Islet precursor cell (in vitro differentiated cells): ENCODE results near the gene NEK6.
A peak's percentile ranks its signal among the peaks of the same experiment; 100 is the strongest.

Experiments
- DNase-seq: peaks from one replicate; pipeline ENCODE4 v3.0.0-alpha.2; 2018

Gene NEK6

DNA sequence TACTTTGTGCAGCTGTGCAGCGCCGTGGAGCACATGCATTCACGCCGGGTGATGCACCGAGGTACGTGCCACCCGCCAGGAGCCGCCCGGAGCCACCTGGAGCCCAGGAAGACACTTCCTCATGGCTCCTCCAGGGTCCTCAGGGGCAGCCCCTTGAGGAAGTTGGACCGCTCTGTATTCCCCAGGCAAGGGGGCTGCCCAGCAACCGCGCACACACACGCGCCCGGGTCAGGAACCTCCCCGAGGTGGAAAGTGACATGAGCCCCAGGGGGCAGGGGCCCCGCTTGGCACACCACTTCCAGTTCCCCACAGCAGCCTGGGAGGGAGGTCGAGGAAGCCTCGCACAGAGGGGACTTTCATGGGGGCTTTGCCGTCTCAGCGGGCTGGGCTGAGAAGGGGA is 68.6 kb downstream of the NEK6 start:
- no peak for DNase-seq

DNA sequence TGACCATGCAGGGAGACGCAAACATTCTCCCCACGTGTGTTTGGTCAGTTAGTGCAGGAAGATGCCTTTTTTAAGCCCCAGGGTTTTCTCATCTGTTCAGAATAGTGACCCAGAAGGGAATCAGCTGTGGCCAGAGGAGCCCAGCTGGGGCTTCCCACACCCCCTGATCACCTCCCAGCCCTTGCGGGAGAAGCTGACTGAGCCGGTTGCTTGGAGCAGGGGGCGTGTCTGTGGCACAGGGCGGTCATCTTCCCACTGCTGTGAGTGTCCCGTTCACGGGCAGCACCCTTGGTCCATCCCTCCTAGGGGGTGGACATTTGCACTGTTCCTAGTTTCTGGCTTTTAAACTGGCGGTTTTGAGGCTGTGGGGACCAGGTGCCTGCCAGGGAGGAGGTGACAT is 69.7 kb downstream of the NEK6 start:
- no peak for DNase-seq

DNA sequence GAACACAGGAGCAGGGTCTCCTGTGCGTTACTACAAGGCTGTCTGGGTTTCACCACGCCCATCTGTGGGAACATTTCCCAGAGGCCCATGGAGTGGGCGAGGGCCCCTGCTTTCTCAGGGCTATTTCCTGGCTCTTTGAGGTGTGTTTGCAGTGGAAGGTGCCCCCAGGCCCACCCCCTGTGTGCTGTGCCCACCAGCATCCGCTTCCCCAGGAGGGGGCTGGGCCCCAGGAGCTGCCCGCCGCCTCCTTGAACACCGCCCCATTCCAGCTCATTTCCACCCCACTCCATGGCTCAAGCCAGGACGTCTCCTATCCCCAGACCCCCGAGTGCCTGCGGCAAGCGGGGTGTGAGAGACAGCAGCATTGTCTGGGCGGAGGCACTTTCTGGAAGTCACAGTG is 70.5 kb downstream of the NEK6 start:
- no peak for DNase-seq

DNA sequence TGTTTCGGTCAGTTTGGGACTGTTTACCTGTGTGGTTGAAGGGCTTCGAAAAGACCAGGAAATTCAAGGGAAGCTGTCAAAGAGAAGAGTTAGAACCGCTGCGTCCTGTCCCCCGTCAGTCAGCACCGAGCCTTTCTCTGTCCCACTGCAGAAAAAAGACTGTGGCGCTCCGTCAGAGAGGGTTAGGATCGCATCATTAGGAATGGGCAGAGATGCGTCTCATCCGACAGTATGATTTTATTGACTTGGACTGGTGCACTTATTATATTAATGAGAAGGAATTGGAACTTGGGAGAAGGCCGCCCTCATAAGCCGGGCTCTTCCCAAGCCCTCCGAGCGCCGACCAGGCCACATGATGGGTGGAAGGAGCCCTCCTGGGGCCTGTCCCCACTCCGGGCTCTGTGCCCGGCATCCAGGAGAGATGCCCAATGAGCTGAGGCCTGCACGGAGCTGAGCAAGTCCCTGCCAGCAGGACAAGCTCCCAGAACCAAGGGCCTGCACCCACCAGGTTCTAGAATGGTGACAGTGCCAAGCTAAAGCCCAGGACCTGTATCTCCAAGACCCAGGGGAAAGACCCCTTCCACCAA is 71.5 kb downstream of the NEK6 start:
- DNase-seq = no peak

DNA sequence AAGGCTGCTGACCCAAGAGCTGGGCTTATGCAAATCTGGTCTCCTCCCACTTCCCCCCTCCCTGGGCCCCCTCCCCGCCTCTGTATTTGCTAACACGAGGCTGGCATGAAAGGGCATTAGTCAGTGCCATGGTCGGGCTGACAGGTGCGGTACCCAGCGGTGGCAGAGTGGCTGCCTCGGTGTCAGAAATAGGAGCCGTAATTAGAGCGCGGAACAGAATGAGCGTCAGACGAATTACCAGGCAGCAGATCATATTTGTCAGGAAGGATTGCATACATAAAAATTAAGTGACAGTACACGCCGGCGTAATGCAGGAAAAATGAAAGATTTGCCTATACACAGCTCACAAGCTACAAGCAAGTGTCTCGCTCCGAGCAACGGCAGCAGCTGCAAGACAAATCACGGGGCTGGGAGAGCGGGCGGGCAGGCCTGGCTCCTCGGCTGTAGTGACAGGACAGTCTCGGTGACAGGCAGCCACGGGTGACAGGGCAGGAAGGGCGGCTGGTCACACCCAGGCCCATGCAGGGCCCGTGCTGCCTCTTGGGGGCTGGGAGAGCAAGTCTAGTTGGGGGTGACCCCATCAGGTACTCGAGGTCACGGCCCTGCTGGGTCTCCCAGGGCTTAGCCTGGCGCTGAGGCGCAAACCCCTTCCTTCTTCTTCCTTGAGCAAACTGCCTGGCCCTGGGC is 72.4 kb downstream of the NEK6 start:
- no peak for DNase-seq

DNA sequence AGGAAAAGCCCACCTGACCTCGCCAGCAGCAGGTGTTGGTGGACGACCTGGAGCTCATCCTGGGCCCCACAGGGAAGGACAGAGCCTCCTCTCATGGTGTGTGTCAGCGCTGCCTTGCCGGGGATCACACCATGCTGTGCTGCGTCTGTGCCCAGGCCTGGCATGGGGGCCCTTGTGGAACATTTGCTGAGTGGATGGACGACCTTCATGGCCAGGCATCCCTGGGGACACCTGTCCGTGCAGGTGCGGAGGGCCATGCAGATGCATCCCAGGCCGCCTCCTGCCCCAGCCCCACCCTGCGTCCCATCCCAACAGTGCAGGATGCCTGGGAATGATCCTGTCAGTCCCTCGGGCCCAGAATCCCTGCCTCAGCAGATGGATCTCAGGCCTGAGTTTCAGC is 73.8 kb downstream of the NEK6 start:
- DNase-seq = no peak

DNA sequence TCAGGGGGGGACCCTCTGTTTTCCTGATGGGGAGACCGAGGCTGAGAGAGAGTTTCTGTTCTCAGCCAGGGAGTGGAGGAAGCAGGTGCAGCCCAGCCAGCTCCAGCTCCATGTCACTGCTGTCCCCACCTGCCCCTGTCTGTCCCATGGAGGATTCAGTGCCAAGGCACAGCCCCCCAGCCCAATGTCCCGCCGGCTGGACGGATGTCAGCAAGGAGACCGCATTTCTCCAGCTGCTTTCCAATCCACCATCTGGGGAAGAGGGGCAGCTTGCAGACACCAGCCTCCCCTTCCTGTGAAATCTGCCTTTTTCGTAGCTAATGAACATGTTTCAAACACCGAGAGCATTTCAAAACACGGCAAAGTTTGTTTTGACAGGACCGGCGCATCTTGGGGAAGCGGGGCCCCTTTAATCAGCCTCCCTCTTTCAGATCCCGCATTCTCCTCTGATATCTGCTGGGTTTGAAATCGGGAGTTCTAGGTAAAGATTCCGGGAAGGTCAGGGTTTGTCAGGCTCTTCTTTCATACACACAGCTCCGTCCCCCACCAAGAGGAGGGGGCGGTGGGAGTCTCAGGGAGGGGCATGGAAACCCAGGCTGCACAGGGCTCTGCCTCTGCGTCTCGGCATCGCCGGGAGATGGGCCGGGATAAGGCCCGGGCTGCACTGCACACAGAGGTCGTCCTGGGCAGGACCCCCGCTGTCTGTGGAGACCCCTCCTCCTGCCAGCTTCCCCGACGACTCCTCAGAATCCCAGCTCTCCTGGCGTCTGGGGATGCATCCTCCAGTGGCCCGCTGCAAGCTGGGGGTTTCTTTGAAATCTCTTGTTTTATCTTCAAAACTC is 74.8 kb downstream of the NEK6 start:
- no peak for DNase-seq

DNA sequence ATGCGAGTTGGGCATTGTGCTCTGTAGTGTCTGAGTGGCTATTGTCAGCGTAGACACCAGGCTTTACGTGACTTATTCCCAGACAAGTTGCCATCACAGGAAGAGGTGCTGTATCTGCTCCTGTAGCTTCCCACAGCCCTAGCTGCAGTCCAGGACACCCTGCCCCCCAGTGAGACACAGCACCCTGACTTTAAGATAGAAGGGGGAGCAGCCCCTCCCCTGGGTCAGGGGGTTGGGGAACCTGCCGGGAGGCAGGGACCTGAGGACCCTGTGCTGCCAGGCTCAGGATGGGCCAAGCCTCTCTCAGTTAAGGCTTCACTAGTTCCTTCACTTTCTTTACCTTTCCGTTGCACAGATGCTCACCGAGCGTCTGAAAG is 75.4 kb downstream of the NEK6 start:
- DNase-seq = no peak

DNA sequence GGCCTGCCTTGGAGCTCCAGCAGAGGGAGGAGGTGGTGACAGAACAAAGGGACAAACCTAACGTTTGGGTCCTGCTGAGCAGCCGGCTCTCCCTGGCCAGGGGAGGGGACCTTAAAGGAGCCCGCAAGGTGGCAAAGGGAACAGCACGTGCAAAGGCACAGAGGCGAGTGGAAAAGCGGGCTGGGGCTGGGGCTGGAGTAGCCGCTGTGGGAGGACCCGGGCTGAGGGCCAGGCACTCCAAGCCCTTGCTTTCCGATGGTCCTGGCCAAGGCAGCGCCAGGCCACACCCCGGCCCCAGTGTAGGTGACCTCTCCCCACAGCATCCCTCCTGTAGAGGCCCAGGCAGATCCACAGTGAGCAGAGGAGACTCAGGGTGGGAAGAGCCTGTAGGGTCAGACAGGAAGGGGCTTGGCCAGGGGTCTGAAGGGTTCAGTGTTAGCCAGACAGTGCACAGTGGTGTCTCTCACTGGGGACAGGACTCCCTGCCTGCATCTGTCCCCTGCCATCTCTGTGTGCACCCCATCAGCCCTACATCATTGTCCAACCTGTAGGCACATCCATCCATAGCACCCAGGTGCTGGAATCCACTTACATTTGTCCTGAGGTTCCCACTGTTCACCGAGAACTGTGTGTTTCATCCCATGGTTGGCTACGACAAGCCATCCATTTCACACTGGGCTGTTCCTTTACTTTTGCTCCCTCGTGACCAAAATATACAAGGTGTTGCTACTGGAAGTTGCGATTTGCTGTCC is 77.0 kb downstream of the NEK6 start:
- no peak for DNase-seq

DNA sequence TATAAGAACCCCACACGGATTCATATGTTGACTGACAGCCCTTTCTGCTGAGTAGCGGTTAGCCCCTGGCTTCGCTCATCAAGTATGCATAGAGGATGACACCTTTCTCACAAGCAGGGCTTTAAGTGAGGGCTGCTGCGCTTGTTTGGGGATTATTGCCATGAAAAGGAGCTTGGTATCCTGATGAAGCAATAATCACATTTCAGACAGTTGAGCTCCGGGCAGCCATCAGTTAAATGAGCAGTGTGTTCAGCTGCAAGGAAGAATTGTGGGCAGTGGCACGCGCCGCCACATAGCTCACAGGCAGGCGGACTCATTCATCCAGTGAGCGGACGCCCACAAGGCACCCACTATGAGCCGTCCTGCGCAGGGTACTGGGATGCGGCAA is 77.6 kb downstream of the NEK6 start:
- no peak for DNase-seq

DNA sequence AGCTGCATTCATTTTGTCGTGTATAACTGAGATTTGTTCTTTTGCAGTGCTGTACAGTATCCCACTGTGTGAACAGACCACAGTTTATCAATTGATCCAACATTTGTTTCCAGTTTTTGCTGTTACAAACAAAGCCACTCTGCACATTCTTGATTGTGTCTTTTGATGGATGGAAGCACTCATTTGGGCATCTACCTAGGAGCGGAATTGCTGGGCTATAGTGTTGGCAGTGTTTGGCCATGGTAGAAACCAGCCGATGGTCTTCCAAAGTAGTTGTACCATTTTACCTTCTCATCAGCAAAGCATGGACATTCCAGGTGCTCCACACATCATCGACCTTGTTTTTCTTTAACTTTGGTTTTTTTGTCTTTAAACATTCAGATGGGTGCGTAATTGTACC is 79.8 kb downstream of the NEK6 start:
- DNase-seq = no peak

DNA sequence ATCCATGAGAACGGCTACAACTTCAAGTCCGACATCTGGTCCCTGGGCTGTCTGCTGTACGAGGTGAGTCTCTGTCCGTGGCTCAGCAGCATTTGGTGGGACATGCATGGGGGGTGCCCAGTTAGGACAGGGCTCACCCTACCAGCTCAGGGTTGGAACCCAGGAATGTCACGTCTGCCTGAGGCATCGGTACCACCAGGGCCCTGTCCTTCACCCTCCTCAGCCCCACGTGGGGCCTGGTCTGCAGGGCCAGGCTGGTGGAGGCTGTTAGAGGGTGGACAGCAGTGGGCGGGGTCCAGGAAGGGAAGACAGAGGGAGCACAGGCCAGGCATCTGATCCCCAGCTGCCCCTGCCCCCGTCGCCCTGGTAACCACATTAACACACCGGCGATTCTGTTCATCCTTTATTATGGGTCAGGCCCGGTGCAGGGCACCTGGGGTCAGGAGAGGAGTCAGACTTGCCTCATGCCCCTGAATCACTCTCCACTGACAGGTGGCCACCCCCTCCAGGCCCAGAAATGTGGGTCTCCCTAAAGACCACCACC is 81.9 kb downstream of the NEK6 start:
- no peak for DNase-seq

DNA sequence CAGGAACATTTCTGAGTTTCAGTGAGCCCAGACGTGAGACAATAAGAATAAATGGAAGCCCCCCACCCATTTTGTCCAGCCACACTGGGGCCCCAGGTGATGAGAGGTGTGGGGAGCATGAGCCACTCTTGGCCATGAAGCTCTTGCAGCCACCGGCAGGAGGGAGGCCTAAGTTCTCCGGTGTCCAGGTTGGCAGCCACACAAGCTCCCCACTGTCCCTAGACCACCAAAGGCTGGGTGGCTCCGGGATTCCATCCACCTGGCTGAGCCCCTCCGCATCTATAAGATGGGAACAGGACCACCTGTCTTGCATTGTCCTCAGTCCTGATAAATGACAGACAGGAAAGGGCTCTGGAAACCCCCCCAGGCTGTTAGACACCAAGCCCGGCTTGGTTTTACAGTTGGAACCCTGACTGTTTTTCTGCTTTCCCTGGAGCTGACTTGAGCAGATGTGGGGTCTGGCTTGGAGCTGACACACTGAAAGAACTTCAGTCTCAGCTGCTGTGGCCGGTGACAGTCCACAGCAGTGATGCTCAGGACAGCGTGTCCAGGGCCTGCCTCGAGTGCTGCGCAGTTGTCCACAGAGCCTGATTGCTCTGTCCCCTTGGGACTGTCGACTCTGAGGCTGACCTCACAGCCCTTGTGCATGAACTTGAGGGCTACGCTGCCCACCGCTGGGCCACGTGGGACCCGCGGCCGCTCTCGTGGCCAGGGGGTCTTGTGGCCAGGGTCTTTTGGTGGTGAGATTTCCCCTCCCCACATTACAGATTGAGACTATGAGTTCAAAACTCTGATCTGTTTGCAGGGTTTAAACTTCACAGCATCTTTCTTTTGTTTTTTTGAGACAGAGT is 82.7 kb downstream of the NEK6 start:
- no peak for DNase-seq

DNA sequence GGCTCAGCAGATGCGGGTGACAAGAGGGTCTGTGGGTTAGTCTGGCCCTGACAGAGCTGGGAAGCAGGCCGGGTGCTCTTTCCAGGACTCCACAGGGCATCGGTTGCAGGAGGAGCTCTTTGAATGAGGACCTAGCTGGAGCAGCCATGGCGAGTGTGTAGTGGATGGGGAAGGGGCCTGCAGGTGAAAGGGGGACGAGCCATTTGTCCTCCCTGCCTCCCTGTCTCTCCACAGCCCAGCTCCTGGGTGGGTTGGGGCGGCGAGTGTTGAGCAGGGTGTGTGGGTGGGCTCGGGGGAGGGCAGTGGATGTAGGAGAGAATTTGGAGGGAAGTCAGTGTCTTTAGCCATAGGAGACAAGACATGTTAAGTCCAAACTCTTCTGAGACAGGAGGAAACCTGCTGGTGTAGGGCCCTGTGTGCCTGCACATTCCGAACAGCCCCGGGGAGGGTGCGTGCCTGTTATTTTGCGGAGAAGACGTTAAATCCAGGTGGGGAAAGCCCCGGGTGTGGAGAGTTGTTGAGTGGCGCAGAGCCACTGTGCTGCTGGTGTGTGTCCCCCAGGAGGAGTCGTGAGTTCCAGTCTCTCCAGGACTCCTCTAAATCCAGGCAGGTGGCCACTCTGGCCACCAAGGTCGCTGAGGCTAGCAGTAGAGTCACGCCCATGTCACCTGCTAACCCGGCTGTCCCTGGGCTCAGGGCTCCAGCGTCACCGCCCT is 83.9 kb downstream of the NEK6 start:
- DNase-seq = no peak

DNA sequence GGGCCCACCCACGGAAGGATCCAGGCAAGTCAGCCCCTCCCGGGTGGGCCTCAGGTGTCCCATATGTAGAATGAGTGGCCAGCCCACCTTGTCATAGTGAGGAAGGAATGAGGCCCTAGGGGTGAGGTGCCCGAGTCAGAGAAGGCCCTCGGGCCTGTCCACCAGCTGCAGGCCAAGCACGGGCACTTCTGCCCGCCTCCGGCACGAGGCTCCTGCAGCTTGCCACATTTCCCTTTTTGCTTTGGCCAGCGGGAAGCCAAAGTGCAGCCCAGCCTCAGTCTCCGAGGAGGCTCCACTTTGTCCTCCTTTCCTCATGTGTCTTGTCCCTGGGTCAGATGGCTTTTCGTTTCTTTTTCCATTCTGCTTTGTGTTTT is 84.6 kb downstream of the NEK6 start:
- DNase-seq = no peak

DNA sequence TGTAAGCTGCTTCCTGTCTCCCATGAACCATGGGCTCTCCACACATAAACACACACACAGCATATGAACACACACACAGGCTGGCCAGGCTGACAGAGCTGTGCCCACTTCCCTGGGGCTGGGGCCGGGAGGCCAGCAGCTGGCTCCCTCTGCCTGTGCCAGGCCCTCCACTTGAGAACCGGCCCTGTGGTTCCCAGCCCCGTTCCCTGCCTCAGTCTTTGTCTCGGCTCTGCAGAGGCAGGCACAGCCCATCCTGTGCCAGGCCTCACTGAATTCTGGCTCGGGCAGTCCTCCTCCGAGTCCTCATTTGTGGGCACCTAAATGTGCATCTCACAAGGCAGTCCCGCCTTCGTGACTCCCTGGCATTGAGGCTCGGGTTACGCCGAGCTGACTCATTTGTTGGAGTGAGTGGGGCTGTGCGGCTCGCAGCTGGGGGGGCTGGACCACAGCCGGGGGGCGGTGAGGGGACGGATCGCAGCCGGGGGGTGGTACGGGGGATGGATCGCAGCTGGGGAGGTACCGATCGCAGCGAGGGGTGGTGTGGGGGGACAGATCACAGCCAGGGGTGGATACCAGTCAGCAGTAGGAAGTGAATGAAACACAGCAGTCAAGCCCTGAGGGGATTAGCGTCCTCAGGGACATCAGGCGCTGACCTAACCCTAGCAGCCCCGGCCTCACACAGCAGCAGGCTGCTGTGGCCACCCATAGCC is 85.2 kb downstream of the NEK6 start:
- DNase-seq = peak; percentile 80

DNA sequence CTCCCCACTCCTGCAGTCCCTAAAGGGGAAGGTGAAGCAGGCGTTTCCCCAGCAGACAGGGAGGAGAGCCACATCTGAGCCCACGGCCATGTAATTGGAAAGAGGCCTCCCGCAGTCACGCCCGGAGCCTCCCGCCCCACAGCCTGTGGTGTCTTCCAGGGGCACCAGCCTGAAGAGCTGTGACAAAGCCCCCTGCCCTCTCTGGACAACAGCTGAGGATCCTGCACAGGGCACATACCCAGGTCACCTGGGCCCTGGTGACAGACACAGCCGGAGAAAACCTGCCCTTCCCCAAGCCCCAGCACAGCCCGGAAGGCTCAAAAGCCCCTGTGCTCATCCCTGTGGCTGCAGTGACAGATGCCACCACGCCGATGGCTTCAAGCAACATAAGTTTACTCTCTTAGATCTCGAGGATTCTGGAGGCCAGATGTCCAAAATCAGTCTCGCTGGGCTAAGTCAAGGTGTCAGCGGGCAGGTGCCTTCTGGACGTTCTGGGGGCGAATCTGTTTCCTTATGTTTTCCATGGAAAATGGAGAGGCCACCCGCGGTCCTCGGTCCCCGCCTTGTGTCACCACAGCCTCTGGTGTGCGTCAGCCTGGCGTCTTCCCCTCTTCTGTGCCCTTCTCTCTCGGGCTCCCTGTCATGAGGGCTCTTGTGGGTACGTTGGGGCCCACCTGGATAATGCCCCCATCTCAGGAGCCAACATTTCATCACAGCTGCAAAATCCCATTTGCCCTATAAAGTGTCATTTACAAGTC is 86.0 kb downstream of the NEK6 start:
- no peak for DNase-seq

DNA sequence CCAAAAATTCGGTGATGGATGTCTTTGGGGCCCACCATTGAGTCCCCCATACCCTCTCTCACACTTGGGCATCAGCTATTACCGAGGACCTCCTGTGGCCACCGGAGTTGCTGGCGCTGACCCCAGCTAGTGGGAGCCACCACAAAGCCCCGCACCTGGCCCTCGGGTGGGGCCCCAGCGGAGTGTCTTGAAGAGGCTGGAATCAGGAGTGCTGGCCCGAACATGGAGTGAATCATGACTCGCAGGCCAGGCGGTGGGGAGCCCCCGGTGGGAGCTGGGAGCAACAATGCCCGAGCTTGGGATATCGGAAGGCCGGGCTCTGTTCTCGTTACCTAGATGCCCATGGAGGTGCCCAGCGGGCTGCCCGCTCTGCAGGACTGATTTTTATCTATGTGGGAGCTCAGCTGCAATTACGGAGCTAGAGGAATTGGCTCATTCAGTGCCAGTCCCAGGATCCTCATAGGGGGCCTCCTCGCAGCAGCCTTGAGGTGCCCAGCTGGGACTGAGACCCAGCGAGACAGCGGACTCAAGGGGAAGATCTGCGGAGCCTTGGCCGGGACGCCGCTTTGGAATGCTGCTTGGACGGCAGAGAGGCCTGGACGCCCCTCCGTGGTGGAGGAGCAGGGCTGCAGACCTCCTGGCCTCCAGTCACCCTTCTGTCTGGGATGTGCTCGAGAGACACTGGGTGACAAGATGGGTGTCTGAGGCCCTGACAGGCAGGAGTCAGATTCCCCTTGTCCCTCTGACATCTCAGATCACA is 86.7 kb downstream of the NEK6 start:
- DNase-seq = no peak

DNA sequence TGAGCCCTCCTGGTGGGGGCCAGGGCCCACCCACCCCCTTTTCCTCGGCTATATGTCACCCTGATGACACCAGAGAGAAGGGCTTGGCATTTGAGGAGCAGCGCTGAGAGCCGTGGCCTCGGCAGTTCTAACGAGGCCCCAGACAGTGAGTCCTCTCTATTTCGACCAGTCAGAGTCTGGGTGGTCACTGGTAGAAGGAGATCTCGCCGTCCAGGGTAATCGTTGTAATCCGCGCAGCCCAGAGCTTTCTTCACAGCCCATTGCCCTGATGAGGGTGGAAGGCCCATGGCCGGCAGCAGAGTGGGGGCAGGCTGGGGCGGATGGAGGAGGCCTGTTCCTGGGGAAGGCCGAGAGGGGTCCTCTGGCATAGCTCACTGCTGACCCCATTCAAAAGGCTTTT is 87.3 kb downstream of the NEK6 start:
- no peak for DNase-seq
